Measurements from ENCODE around the gene IRAG1.

The IRAG1 gene

DNA sequence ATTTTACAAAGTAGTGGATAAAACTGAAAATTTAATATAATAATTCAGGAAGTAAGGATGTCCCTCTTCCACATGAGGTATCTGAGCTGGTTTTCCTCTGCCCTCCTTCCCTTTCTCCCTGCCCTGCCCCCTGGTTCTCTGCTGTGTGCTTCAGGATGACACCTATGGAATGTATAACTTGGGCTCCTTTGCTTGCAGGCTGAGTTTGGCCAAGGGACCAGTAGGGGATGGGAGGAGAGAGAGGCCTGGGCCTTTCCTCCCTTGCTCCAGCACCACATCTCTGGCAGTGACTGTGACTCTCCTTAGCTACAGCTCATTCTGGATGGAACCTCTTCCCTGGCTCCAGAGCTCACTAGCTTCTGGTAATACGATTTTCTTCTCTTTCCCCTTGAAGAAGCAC, 10.1 kb downstream of the IRAG1 start:
- TF ChIP-seq TCF12 (IDR thresholded peaks at IDR 0.05; ENCODE audit: low read depth) (no peak), NFIC (IDR thresholded peaks at IDR 0.05) (no peak), REST (IDR thresholded peaks at IDR 0.05; ENCODE audit: low read depth) (no peak), EGR1 (IDR thresholded peaks at IDR 0.05) (no peak), TAF1 (IDR thresholded peaks at IDR 0.05; ENCODE audit: low read depth) (no peak), YY1 (IDR thresholded peaks at IDR 0.05; ENCODE audit: low read depth) (no peak), EP300 (IDR thresholded peaks at IDR 0.05; ENCODE audit: borderline replicate concordance) (no peak), CEBPB (IDR thresholded peaks at IDR 0.05) (no peak), FOXM1 (IDR thresholded peaks at IDR 0.05; ENCODE audit: borderline replicate concordance, low read depth) (no peak), RAD21 (IDR thresholded peaks at IDR 0.05; ENCODE audit: low read depth) (no peak), CREB1 (IDR thresholded peaks at IDR 0.05; ENCODE audit: low read depth) (no peak), TEAD4 (IDR thresholded peaks at IDR 0.05) (no peak), ZBTB7A (IDR thresholded peaks at IDR 0.05; ENCODE audit: low read depth) (no peak)
- TF ChIP-seq, protein P1, sequence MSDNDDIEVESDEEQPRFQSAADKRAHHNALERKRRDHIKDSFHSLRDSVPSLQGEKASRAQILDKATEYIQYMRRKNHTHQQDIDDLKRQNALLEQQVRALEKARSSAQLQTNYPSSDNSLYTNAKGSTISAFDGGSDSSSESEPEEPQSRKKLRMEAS (IDR thresholded peaks at IDR 0.05): no peak
- TF ChIP-seq, protein P2, sequence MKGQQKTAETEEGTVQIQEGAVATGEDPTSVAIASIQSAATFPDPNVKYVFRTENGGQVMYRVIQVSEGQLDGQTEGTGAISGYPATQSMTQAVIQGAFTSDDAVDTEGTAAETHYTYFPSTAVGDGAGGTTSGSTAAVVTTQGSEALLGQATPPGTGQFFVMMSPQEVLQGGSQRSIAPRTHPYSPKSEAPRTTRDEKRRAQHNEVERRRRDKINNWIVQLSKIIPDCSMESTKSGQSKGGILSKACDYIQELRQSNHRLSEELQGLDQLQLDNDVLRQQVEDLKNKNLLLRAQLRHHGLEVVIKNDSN (IDR thresholded peaks at IDR 0.05): no peak

- TF ChIP-seq, protein P1 (IDR thresholded peaks at IDR 0.05): no peak
- TF ChIP-seq RAD21 (IDR thresholded peaks at IDR 0.05; ENCODE audit: low read depth) (no peak), NFIC (IDR thresholded peaks at IDR 0.05) (no peak), ZBTB7A (IDR thresholded peaks at IDR 0.05; ENCODE audit: low read depth) (no peak), TCF12 (IDR thresholded peaks at IDR 0.05; ENCODE audit: low read depth) (no peak), TAF1 (IDR thresholded peaks at IDR 0.05; ENCODE audit: low read depth) (no peak), EP300 (IDR thresholded peaks at IDR 0.05; ENCODE audit: borderline replicate concordance) (no peak), TEAD4 (IDR thresholded peaks at IDR 0.05) (no peak), EGR1 (IDR thresholded peaks at IDR 0.05) (no peak), CREB1 (IDR thresholded peaks at IDR 0.05; ENCODE audit: low read depth) (no peak), YY1 (IDR thresholded peaks at IDR 0.05; ENCODE audit: low read depth) (no peak)
- TF ChIP-seq, protein P2 (IDR thresholded peaks at IDR 0.05): no peak
Observed at GRCh38 chr11:10680956-10681487, 12.5 kb downstream of the IRAG1 start.

- TF ChIP-seq, protein P1 (IDR thresholded peaks at IDR 0.05): no peak
- TF ChIP-seq FOXM1 (IDR thresholded peaks at IDR 0.05; ENCODE audit: borderline replicate concordance, low read depth) (no peak), NFIC (IDR thresholded peaks at IDR 0.05) (no peak), RAD21 (IDR thresholded peaks at IDR 0.05; ENCODE audit: low read depth) (no peak), TAF1 (IDR thresholded peaks at IDR 0.05; ENCODE audit: low read depth) (no peak), YY1 (IDR thresholded peaks at IDR 0.05; ENCODE audit: low read depth) (no peak), TEAD4 (IDR thresholded peaks at IDR 0.05) (no peak), REST (IDR thresholded peaks at IDR 0.05; ENCODE audit: low read depth) (no peak), EP300 (IDR thresholded peaks at IDR 0.05; ENCODE audit: borderline replicate concordance) (no peak), EGR1 (IDR thresholded peaks at IDR 0.05) (no peak)
Observed at GRCh38 chr11:10679644-10680043, 13.9 kb downstream of the IRAG1 start.

DNA sequence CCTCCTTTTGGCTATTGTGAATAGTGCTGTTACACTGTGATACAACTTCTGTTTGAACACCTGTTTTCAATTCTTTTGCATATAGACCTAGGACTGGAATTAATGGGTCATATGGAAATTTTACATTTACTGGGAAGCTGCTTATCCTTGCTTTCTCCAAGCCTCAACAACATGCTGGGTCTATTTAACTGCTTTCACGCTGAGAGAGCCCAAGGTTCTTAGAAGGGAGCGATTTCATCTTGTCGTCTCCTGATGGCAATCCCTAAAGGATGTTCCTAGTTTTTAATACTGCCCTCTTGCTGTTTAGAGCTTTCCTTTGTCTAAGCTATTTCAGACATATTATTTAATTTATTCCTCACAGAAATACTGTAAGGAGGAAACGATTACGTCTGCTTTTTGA, 15.5 kb downstream of the IRAG1 start:
- TF ChIP-seq YY1 (IDR thresholded peaks at IDR 0.05; ENCODE audit: low read depth) (no peak), TCF12 (IDR thresholded peaks at IDR 0.05; ENCODE audit: low read depth) (no peak), TAF1 (IDR thresholded peaks at IDR 0.05; ENCODE audit: low read depth) (no peak), ZBTB7A (IDR thresholded peaks at IDR 0.05; ENCODE audit: low read depth) (no peak), EP300 (IDR thresholded peaks at IDR 0.05; ENCODE audit: borderline replicate concordance) (no peak), NFIC (IDR thresholded peaks at IDR 0.05) (no peak), RAD21 (IDR thresholded peaks at IDR 0.05; ENCODE audit: low read depth) (no peak), EGR1 (IDR thresholded peaks at IDR 0.05) (no peak), CEBPB (IDR thresholded peaks at IDR 0.05) (no peak), REST (IDR thresholded peaks at IDR 0.05; ENCODE audit: low read depth) (no peak), CREB1 (IDR thresholded peaks at IDR 0.05; ENCODE audit: low read depth) (no peak), TEAD4 (IDR thresholded peaks at IDR 0.05) (no peak), FOXM1 (IDR thresholded peaks at IDR 0.05; ENCODE audit: borderline replicate concordance, low read depth) (no peak)
- TF ChIP-seq, protein P2 (IDR thresholded peaks at IDR 0.05): no peak
- TF ChIP-seq, protein P1 (IDR thresholded peaks at IDR 0.05): no peak
